ENCODE results near the gene FBXW11. TPM values are rescaled to one million over a fixed set of nuclear protein-coding genes. Genes with fewer than 3 reads are reported as not detected.

FBXW11 gene
- total and polyA plus RNA-seq, 2 of the 13 experiments (the other 11 are each of a cell fraction or from before 2014, with no cell fraction given): 31.7 to 53.6 TPM

- TF ChIP-seq MED8 (CRISPR knock-in tag; IDR thresholded peaks at IDR 0.05; ENCODE audit: insufficient replicate concordance) (no peak), NFE2 (CRISPR knock-in tag; IDR thresholded peaks at IDR 0.05) (no peak), KMT2A (CRISPR knock-in tag; IDR thresholded peaks at IDR 0.05) (no peak), SYNCRIP (IDR thresholded peaks at IDR 0.05; ENCODE audit: insufficient read depth, low read depth, low read length) (no peak), ZC3H4 (CRISPR knock-in tag; IDR thresholded peaks at IDR 0.05; ENCODE audit: borderline replicate concordance) (no peak), NFE2L2 (IDR thresholded peaks at IDR 0.05; ENCODE audit: low read length) (no peak)
- TF ChIP-seq, protein P1, sequence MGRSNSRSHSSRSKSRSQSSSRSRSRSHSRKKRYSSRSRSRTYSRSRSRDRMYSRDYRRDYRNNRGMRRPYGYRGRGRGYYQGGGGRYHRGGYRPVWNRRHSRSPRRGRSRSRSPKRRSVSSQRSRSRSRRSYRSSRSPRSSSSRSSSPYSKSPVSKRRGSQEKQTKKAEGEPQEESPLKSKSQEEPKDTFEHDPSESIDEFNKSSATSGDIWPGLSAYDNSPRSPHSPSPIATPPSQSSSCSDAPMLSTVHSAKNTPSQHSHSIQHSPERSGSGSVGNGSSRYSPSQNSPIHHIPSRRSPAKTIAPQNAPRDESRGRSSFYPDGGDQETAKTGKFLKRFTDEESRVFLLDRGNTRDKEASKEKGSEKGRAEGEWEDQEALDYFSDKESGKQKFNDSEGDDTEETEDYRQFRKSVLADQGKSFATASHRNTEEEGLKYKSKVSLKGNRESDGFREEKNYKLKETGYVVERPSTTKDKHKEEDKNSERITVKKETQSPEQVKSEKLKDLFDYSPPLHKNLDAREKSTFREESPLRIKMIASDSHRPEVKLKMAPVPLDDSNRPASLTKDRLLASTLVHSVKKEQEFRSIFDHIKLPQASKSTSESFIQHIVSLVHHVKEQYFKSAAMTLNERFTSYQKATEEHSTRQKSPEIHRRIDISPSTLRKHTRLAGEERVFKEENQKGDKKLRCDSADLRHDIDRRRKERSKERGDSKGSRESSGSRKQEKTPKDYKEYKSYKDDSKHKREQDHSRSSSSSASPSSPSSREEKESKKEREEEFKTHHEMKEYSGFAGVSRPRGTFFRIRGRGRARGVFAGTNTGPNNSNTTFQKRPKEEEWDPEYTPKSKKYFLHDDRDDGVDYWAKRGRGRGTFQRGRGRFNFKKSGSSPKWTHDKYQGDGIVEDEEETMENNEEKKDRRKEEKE (IDR thresholded peaks at IDR 0.05): no peak
Observed at GRCh38 chr5:171848006-171848405, 158.4 kb downstream of the FBXW11 start (continued).

DNA sequence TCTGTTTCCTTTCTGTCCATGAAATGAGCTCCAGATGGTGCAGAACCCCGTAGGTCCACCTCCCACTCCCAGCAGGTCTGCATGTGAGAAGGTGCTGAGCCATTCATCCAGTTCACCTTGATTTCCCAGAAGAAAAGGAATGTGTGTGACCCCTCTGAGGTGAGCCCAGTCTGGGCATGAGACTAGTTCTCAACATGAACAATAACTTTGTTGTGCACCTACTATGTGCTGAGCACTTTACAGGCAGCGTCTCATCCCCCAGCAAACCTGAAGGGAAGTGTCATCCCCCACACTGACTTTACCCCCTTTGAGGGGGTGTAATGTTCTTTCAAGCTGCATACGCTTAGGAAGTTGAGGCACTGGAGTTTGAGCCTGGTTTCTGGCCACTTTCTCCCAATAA, 159.4 kb downstream of the FBXW11 start:
- H4K20me1 ChIP-seq (ENCODE audit: insufficient read depth, low read length): no peaks in the 10 kb centered on the region
- ATAC-seq (no peak), DNase-seq (ENCODE audit: low spot score) (no peak), FAIRE-seq (no peak)
- ChIA-PET CTCF (ENCODE audit: low intra/inter-chr PET ratio, low total read pairs) (no interaction called here), POLR2A (no interaction called here)
- H3K4me1 ChIP-seq (ENCODE audit: insufficient read depth, low read length): no peaks in the 10 kb centered on the region
- H3K9ac ChIP-seq (ENCODE audit: insufficient read depth, low read depth, low read length): no peak overlapping the region
- H3K27me3 ChIP-seq (ENCODE audit: control insufficient read depth in 1 of 2, insufficient read depth in 2 of 2, low read length in 2 of 2): no peaks in the 10 kb centered on the region
- no peaks in the 10 kb centered on the region for H3K9me3 ChIP-seq (ENCODE audit: low read length)
- H2AFZ ChIP-seq (ENCODE audit: low read length): no peak overlapping the region
- WGBS (ENCODE audit: low lambda C conversion rate): 100% methylated on average over 3 of the region's 3 CpGs
- intact Hi-C loops (cut with micrococcal nuclease; ENCODE audit: unreplicated experiment) (no loop called here), in situ Hi-C loops (cut with HindIII; ENCODE audit: extremely low pct_ligation_motif_present, low pct_unique_long_range_greater_than_20kb) (no loop called here)
- H3K79me2 ChIP-seq (ENCODE audit: insufficient read depth, low read length): no peaks in the 10 kb centered on the region
- no TSS peak for BruUV-seq (replicated peaks)
- TF ChIP-seq ZKSCAN1 (IDR thresholded peaks at IDR 0.05; ENCODE audit: low read length) (peak; percentile 70; the same call in 1 of the 2 replicates), ZFP41 (CRISPR knock-in tag; IDR thresholded peaks at IDR 0.05; ENCODE audit: borderline replicate concordance) (no peak)
- no peaks in the 10 kb centered on the region for H3K36me3 ChIP-seq (replicated peaks in 1 of 2; ENCODE audit: control insufficient read depth in 1 of 2, insufficient read depth in 2 of 2, low read length in 2 of 2)
- no peak overlapping the region for H3K4me3 ChIP-seq (replicated peaks in 1 of 3; ENCODE audit: insufficient read depth in 1 of 3, low read depth in 2 of 3, low read length in 3 of 3)
- no peak overlapping the region for H3K4me2 ChIP-seq (ENCODE audit: low read depth, low read length)
- no peak overlapping the region for H3K27ac ChIP-seq (ENCODE audit: extremely low read length, insufficient read depth, low read length)

Data from HepG2 (cell line).